ENCODE data around the gene LDLRAD4. TPM values are rescaled to one million over a fixed set of nuclear protein-coding genes. Genes with fewer than 3 reads are reported as not detected.

LDLRAD4 gene
- total RNA-seq, 1 donor, result 0.54 TPM

GRCh38 chr18:13237073-13237472, 18.5 kb downstream of the LDLRAD4 start:
- DNase-seq (ENCODE audit: low read depth), result no peak
- no peak overlapping the region for H3K4me3 ChIP-seq (ENCODE audit: low read depth, low read length)
- TF ChIP-seq, protein P1, sequence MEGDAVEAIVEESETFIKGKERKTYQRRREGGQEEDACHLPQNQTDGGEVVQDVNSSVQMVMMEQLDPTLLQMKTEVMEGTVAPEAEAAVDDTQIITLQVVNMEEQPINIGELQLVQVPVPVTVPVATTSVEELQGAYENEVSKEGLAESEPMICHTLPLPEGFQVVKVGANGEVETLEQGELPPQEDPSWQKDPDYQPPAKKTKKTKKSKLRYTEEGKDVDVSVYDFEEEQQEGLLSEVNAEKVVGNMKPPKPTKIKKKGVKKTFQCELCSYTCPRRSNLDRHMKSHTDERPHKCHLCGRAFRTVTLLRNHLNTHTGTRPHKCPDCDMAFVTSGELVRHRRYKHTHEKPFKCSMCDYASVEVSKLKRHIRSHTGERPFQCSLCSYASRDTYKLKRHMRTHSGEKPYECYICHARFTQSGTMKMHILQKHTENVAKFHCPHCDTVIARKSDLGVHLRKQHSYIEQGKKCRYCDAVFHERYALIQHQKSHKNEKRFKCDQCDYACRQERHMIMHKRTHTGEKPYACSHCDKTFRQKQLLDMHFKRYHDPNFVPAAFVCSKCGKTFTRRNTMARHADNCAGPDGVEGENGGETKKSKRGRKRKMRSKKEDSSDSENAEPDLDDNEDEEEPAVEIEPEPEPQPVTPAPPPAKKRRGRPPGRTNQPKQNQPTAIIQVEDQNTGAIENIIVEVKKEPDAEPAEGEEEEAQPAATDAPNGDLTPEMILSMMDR (IDR thresholded peaks at IDR 0.05; ENCODE audit: insufficient read depth, low read length), result no peak

GRCh38 chr18:13237641-13238040, 19.1 kb downstream of the LDLRAD4 start:
- no peak for DNase-seq (ENCODE audit: low read depth)
- TF ChIP-seq, protein P1 (IDR thresholded peaks at IDR 0.05; ENCODE audit: insufficient read depth, low read length), result no peak
- no peak overlapping the region for H3K4me3 ChIP-seq (ENCODE audit: low read depth, low read length)

DNA sequence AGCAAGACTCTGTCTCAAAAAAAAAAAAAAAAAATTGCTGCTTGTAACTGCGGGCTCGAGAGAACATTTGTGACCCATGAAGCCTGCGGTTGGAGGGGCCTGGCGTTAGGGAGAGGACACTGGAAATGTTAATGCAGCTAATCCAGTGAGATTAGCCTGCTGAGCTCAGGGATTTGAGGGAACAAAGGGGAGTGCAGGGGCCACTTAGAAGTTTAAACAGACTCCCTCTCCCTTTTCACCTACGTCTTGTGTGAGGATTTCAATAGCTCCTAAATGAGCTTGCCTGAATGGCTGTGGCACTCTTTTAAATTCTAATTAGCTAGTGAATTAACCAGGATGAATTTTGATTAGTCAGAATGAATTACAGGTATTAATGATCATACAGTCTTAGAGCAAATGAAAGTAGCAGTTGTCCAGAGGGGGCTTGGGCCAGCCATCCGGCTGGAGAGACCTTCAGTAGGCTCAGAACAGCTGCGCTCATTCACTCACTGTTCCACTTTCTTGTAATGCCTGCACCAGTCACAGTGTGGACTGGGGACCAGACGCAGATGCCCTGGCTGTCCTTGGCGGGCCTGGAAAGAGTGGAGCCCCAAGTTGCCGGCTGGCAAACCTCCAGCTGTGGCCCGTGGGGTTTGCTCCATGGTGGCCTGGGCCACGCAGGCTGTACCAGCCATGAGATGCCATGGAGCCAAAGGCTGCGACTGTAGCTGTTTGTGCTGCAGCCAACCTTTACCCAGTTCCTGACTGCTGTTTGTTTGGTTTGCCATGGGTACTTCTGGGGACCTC, 20.8 kb downstream of the LDLRAD4 start:
- no peak for DNase-seq (ENCODE audit: low read depth)
- TF ChIP-seq, protein P1 (IDR thresholded peaks at IDR 0.05; ENCODE audit: insufficient read depth, low read length), result no peak
- H3K4me3 ChIP-seq (ENCODE audit: low read depth, low read length), result no peak overlapping the region

GRCh38 chr18:13240060-13240725, 21.6 kb downstream of the LDLRAD4 start:
- TF ChIP-seq, protein P1 (IDR thresholded peaks at IDR 0.05; ENCODE audit: insufficient read depth, low read length), result no peak
- DNase-seq (ENCODE audit: low read depth), result no peak

GRCh38 chr18:13241083-13241892, 22.7 kb downstream of the LDLRAD4 start:
- no peak overlapping the region for H3K4me3 ChIP-seq (ENCODE audit: low read depth, low read length)
- DNase-seq (ENCODE audit: low read depth), result no peak
- TF ChIP-seq, protein P1 (IDR thresholded peaks at IDR 0.05; ENCODE audit: insufficient read depth, low read length), result no peak

More at GRCh38 chr18:13240060-13240725, 21.6 kb downstream of the LDLRAD4 start:
- no peak overlapping the region for H3K4me3 ChIP-seq (ENCODE audit: low read depth, low read length)

- TF ChIP-seq, protein P1 (IDR thresholded peaks at IDR 0.05; ENCODE audit: insufficient read depth, low read length), result no peak
- H3K4me3 ChIP-seq (ENCODE audit: low read depth, low read length), result no peak overlapping the region
- DNase-seq (ENCODE audit: low read depth), result no peak
Measured at GRCh38 chr18:13241893-13242175, 23.3 kb downstream of the LDLRAD4 start.
